ENCODE results near the gene GRIN2A.

DNA sequence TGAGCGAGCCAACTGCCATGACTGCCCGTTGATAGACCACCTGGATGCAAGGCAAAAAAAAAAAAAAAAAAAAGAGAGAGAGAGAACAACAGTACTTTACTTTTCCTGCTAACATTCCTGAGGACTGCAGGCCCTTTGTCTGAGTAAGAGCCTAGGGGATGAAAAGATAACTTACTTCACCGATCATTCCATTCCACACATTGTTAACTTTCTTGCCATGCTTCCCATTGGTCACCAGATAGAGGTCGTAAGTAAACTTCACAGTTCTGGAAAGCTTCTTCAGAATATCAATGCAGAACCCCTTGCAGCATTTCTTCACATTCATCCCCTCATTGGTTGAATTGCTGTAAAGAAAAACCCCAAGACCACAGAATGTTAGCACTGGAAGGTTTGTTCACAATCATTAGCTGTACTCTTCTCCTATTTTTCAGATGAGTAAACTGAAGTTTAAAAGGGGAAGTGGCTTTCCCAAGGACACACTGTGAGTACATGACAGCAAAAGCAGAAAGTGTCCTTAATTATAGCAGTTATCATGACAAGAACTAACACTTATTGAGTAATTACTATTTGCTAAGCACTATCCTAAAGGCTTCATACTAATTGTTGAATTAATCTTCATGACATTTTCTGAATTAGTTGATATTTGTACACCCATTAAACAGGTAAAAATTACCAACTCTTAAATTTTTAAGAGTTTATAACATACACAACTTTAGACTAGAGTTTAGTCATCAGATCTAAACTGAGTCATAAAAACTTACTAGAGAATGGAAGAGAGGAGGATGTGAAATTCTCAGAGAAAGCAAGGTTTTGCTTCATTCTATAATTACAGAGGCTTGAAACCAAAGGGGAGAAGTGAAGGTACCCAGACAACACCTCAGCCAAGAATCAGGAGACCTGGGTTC is 341.2 kb downstream of the GRIN2A start:
- TF ChIP-seq POLR2A (IDR thresholded peaks at IDR 0.05): no peak
- TF ChIP-seq, protein P1, sequence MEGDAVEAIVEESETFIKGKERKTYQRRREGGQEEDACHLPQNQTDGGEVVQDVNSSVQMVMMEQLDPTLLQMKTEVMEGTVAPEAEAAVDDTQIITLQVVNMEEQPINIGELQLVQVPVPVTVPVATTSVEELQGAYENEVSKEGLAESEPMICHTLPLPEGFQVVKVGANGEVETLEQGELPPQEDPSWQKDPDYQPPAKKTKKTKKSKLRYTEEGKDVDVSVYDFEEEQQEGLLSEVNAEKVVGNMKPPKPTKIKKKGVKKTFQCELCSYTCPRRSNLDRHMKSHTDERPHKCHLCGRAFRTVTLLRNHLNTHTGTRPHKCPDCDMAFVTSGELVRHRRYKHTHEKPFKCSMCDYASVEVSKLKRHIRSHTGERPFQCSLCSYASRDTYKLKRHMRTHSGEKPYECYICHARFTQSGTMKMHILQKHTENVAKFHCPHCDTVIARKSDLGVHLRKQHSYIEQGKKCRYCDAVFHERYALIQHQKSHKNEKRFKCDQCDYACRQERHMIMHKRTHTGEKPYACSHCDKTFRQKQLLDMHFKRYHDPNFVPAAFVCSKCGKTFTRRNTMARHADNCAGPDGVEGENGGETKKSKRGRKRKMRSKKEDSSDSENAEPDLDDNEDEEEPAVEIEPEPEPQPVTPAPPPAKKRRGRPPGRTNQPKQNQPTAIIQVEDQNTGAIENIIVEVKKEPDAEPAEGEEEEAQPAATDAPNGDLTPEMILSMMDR (IDR thresholded peaks at IDR 0.05): no peak
